ENCODE data around the gene IL1F10.

IL1F10 gene

GRCh38 chr2:113114996-113115395, 47.2 kb downstream of the IL1F10 start:
- no peaks in the 10 kb centered on the region for H3K27me3 ChIP-seq (ENCODE audit: insufficient read depth, poor library complexity, severe bottlenecking)
- DNase-seq (ENCODE audit: low read depth in 1 of 2, low spot score in 1 of 2) = no peak
- no peak for TF ChIP-seq SPI1 (IDR thresholded peaks at IDR 0.05; ENCODE audit: borderline replicate concordance, low read depth)
- no peak for TF ChIP-seq REST (IDR thresholded peaks at IDR 0.05; ENCODE audit: insufficient replicate concordance, low read depth)
- TF ChIP-seq GABPA (IDR thresholded peaks at IDR 0.05; ENCODE audit: low read depth) = no peak
- TF ChIP-seq CTCF (IDR thresholded peaks at IDR 0.05; ENCODE audit: insufficient read depth, low read length) = no peak
- no peak for TF ChIP-seq POLR2AphosphoS5 (IDR thresholded peaks at IDR 0.05; ENCODE audit: low read depth)
- H3K27ac ChIP-seq (replicated peaks) = no peak overlapping the region
- no peak overlapping the region for H3K4me3 ChIP-seq (replicated peaks; ENCODE audit: insufficient read depth, low read length)

- peak in 1 of 2 experiments; percentile 41 for DNase-seq (ENCODE audit: low read depth in 1 of 2, low spot score in 1 of 2)
- H3K4me3 ChIP-seq (replicated peaks; ENCODE audit: insufficient read depth, low read length) = no peak overlapping the region
- no peaks in the 10 kb centered on the region for H3K27me3 ChIP-seq (ENCODE audit: insufficient read depth, poor library complexity, severe bottlenecking)
- TF ChIP-seq SPI1 (IDR thresholded peaks at IDR 0.05; ENCODE audit: borderline replicate concordance, low read depth) (peak; percentile 61), CTCF (IDR thresholded peaks at IDR 0.05; ENCODE audit: insufficient read depth, low read length) (no peak), REST (IDR thresholded peaks at IDR 0.05; ENCODE audit: insufficient replicate concordance, low read depth) (no peak), GABPA (IDR thresholded peaks at IDR 0.05; ENCODE audit: low read depth) (no peak), POLR2AphosphoS5 (IDR thresholded peaks at IDR 0.05; ENCODE audit: low read depth) (no peak)
- H3K27ac ChIP-seq (replicated peaks) = peak overlapping the region; percentile 61
Observed at GRCh38 chr2:113116100-113116958, 48.6 kb downstream of the IL1F10 start.

GRCh38 chr2:113117541-113118262, 49.9 kb downstream of the IL1F10 start:
- Histone ChIP-seq H3K27ac (replicated peaks) (no peak overlapping the region), H3K27me3 (ENCODE audit: insufficient read depth, poor library complexity, severe bottlenecking) (no peaks in the 10 kb centered on the region), H3K4me3 (replicated peaks; ENCODE audit: insufficient read depth, low read length) (no peak overlapping the region)
- no peak for DNase-seq (ENCODE audit: low read depth in 1 of 2, low spot score in 1 of 2)
- TF ChIP-seq REST (IDR thresholded peaks at IDR 0.05; ENCODE audit: insufficient replicate concordance, low read depth) (no peak), CTCF (IDR thresholded peaks at IDR 0.05; ENCODE audit: insufficient read depth, low read length) (no peak), POLR2AphosphoS5 (IDR thresholded peaks at IDR 0.05; ENCODE audit: low read depth) (no peak), SPI1 (IDR thresholded peaks at IDR 0.05; ENCODE audit: borderline replicate concordance, low read depth) (no peak), GABPA (IDR thresholded peaks at IDR 0.05; ENCODE audit: low read depth) (no peak)

All from HL-60 (cell line).